ENCODE measurements around the gene RAI14. TPM values are rescaled to one million over a fixed set of nuclear protein-coding genes. Genes with fewer than 3 reads are reported as not detected.

Gene RAI14
- total RNA-seq, 1 donor from 2014 or later = 30.7 TPM

- H3K27ac ChIP-seq = no peak overlapping the region
- intact Hi-C loops (cut with DNase I) = loop anchor here (2.0 kb wide), 1 partner anchor 41 kb away; no protein-coding TSS in a partner anchor
- H3K36me3 ChIP-seq = no peaks in the 10 kb centered on the region
- H3K4me3 ChIP-seq = no peak overlapping the region
- peaks cover 22% of the 10 kb centered on the region for H3K4me1 ChIP-seq
- no peak for DNase-seq (ENCODE audit: extremely low spot score in 2 of 2)
- H3K27me3 ChIP-seq = no peaks in the 10 kb centered on the region
- no peaks in the 10 kb centered on the region for H3K9me3 ChIP-seq
- TF ChIP-seq, protein P1, sequence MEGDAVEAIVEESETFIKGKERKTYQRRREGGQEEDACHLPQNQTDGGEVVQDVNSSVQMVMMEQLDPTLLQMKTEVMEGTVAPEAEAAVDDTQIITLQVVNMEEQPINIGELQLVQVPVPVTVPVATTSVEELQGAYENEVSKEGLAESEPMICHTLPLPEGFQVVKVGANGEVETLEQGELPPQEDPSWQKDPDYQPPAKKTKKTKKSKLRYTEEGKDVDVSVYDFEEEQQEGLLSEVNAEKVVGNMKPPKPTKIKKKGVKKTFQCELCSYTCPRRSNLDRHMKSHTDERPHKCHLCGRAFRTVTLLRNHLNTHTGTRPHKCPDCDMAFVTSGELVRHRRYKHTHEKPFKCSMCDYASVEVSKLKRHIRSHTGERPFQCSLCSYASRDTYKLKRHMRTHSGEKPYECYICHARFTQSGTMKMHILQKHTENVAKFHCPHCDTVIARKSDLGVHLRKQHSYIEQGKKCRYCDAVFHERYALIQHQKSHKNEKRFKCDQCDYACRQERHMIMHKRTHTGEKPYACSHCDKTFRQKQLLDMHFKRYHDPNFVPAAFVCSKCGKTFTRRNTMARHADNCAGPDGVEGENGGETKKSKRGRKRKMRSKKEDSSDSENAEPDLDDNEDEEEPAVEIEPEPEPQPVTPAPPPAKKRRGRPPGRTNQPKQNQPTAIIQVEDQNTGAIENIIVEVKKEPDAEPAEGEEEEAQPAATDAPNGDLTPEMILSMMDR (IDR thresholded peaks at IDR 0.05) = no peak
- no peak for TF ChIP-seq POLR2AphosphoS5 (IDR thresholded peaks at IDR 0.05; ENCODE audit: insufficient read depth in 1 of 2, low read depth in 1 of 2)
Measured at GRCh38 chr5:34653708-34654107, 2.4 kb upstream of the RAI14 start.

GRCh38 chr5:34655354-34655991 is 655 bp upstream of the RAI14 start:
- DNase-seq (ENCODE audit: extremely low spot score in 2 of 2) = peak in 1 of 2 donors; percentile 90
- no peaks in the 10 kb centered on the region for H3K36me3 ChIP-seq
- peak overlapping the region; percentile 70 to 90 for H3K4me3 ChIP-seq
- intact Hi-C loops (cut with DNase I) = loop anchor here (2.0 kb wide), 1 partner anchor 39 kb away; no protein-coding TSS in a partner anchor
- peaks cover 22% of the 10 kb centered on the region for H3K4me1 ChIP-seq
- no peaks in the 10 kb centered on the region for H3K9me3 ChIP-seq
- TF ChIP-seq POLR2AphosphoS5 (IDR thresholded peaks at IDR 0.05; ENCODE audit: insufficient read depth in 1 of 2, low read depth in 1 of 2) (peak in 1 of 2 donors; percentile 45), POLR2A (IDR thresholded peaks at IDR 0.05) (peak in 1 of 2 donors; percentile 6)
- TF ChIP-seq, protein P1 (IDR thresholded peaks at IDR 0.05) = peak in 1 of 3 experiments; percentile 6
- peak overlapping the region; percentile 96 for H3K27ac ChIP-seq
- no peaks in the 10 kb centered on the region for H3K27me3 ChIP-seq

- Histone ChIP-seq H3K36me3 (no peaks in the 10 kb centered on the region), H3K27ac (peak overlapping the region; percentile 96), H3K9me3 (no peaks in the 10 kb centered on the region), H3K4me3 (peak overlapping the region; percentile 70 to 90), H3K4me1 (peaks cover 22% of the 10 kb centered on the region), H3K27me3 (no peaks in the 10 kb centered on the region)
- peak in 1 of 2 donors; percentile 88 for DNase-seq (ENCODE audit: extremely low spot score in 2 of 2)
- intact Hi-C loops (cut with DNase I) = loop anchor here (2.0 kb wide), 1 partner anchor 78 kb away; no protein-coding TSS in a partner anchor
- no peak for TF ChIP-seq POLR2AphosphoS5 (IDR thresholded peaks at IDR 0.05; ENCODE audit: insufficient read depth in 1 of 2, low read depth in 1 of 2)
- TF ChIP-seq, protein P1 (IDR thresholded peaks at IDR 0.05) = no peak
- TF ChIP-seq POLR2A (IDR thresholded peaks at IDR 0.05) = no peak
Measured at GRCh38 chr5:34656700-34657273, 659 bp downstream of the RAI14 start.

DNA sequence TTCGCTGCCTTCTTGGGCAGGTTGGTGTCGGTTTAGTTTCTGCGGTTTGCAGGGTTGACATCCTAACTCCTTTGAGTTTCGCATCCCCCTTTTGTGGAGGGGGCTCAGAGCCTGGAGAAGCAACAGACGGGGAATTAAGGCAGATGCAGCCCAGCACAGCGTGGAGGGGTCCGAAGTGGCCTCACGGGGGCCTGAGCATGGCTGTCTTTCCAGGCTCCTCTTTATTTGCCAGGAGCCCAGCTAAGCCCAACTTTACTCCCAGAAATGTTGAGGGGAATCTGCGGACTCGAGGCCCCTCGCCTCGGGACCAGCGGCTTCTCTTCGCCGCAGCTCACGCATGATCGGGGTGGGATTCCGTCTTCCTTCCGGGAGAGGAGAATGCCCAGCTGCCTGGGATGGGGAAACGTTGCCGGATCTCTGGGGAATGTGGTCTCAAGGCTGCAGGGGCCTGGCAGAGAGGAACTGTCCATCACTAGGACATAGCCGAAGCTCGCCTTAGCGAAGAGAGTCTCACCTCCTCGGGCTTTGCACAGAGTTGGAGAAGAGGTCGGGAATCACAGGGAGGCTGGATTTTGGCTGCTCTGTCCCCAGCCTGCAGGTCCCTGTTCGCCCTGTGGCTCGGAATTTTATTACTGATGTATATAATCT is 1.3 kb downstream of the RAI14 start:
- H3K4me1 ChIP-seq = peaks cover 22% of the 10 kb centered on the region
- H3K36me3 ChIP-seq = no peaks in the 10 kb centered on the region
- intact Hi-C loops (cut with DNase I) = loop anchor here (2.0 kb wide), 1 partner anchor 77 kb away; no protein-coding TSS in a partner anchor
- TF ChIP-seq POLR2AphosphoS5 (IDR thresholded peaks at IDR 0.05; ENCODE audit: insufficient read depth in 1 of 2, low read depth in 1 of 2) = peak in 1 of 2 donors; percentile 58
- no peak for TF ChIP-seq POLR2A (IDR thresholded peaks at IDR 0.05)
- DNase-seq (ENCODE audit: extremely low spot score in 2 of 2) = peak in 1 of 2 donors; percentile 88
- no peaks in the 10 kb centered on the region for H3K9me3 ChIP-seq
- peak overlapping the region; percentile 70 to 90 for H3K4me3 ChIP-seq
- peak overlapping the region; percentile 96 for H3K27ac ChIP-seq
- H3K27me3 ChIP-seq = no peaks in the 10 kb centered on the region

GRCh38 chr5:34657988-34658387 is 1.9 kb downstream of the RAI14 start:
- Histone ChIP-seq H3K27me3 (no peaks in the 10 kb centered on the region), H3K36me3 (no peaks in the 10 kb centered on the region), H3K27ac (peak overlapping the region; percentile 96), H3K4me3 (peak overlapping the region; percentile 70 to 90), H3K9me3 (no peaks in the 10 kb centered on the region), H3K4me1 (peaks cover 22% of the 10 kb centered on the region)
- intact Hi-C loops (cut with DNase I) = loop anchor here (2.0 kb wide), 1 partner anchor 77 kb away; no protein-coding TSS in a partner anchor
- TF ChIP-seq POLR2A (IDR thresholded peaks at IDR 0.05) = no peak
- TF ChIP-seq, protein P1 (IDR thresholded peaks at IDR 0.05) = no peak
- TF ChIP-seq POLR2AphosphoS5 (IDR thresholded peaks at IDR 0.05; ENCODE audit: insufficient read depth in 1 of 2, low read depth in 1 of 2) = no peak
- no peak for DNase-seq (ENCODE audit: extremely low spot score in 2 of 2)

Measured in vagina (tissue), 2 donors.